Measurements from ENCODE around the gene UMOD.

The UMOD gene

GRCh38 chr16:20308801-20309590, 43.5 kb downstream of the UMOD start:
- H3K4me3 ChIP-seq (ENCODE audit: low read depth in 1 of 2, low read length in 2 of 2) = no peak overlapping the region
- H3K9ac ChIP-seq (ENCODE audit: low read length) = no peak overlapping the region
- H3K27ac ChIP-seq (ENCODE audit: low read depth, low read length) = no peak overlapping the region
- no peaks in the 10 kb centered on the region for H3K9me3 ChIP-seq (ENCODE audit: low read length)
- H3K27me3 ChIP-seq (ENCODE audit: control insufficient read depth in 1 of 2, insufficient read depth in 2 of 2, low read length in 2 of 2) = no peaks in the 10 kb centered on the region
- no peaks in the 10 kb centered on the region for H3K36me3 ChIP-seq (ENCODE audit: insufficient read depth, low read length)
- H3K4me1 ChIP-seq (ENCODE audit: insufficient read depth, low read length) = no peaks in the 10 kb centered on the region

- Histone ChIP-seq H3K27ac (ENCODE audit: low read depth, low read length) (no peak overlapping the region), H3K4me1 (ENCODE audit: insufficient read depth, low read length) (no peaks in the 10 kb centered on the region), H3K9me3 (ENCODE audit: low read length) (no peaks in the 10 kb centered on the region), H3K36me3 (ENCODE audit: insufficient read depth, low read length) (no peaks in the 10 kb centered on the region), H3K27me3 (ENCODE audit: control insufficient read depth in 1 of 2, insufficient read depth in 2 of 2, low read length in 2 of 2) (no peaks in the 10 kb centered on the region), H3K4me3 (ENCODE audit: low read depth in 1 of 2, low read length in 2 of 2) (no peak overlapping the region), H3K9ac (ENCODE audit: low read length) (no peak overlapping the region)
These were observed 44.2 kb downstream of the UMOD start for GRCh38 chr16:20308266-20308665.

GRCh38 chr16:20307791-20308190, 44.7 kb downstream of the UMOD start:
- no peaks in the 10 kb centered on the region for H3K9me3 ChIP-seq (ENCODE audit: low read length)
- H3K27me3 ChIP-seq (ENCODE audit: control insufficient read depth in 1 of 2, insufficient read depth in 2 of 2, low read length in 2 of 2) = no peaks in the 10 kb centered on the region
- H3K9ac ChIP-seq (ENCODE audit: low read length) = no peak overlapping the region
- H3K36me3 ChIP-seq (ENCODE audit: insufficient read depth, low read length) = no peaks in the 10 kb centered on the region
- H3K4me3 ChIP-seq (ENCODE audit: low read depth in 1 of 2, low read length in 2 of 2) = no peak overlapping the region
- no peaks in the 10 kb centered on the region for H3K4me1 ChIP-seq (ENCODE audit: insufficient read depth, low read length)
- H3K27ac ChIP-seq (ENCODE audit: low read depth, low read length) = no peak overlapping the region

- Histone ChIP-seq H3K27ac (ENCODE audit: low read depth, low read length) (no peak overlapping the region), H3K36me3 (ENCODE audit: insufficient read depth, low read length) (no peaks in the 10 kb centered on the region), H3K9me3 (ENCODE audit: low read length) (no peaks in the 10 kb centered on the region), H3K4me1 (ENCODE audit: insufficient read depth, low read length) (no peaks in the 10 kb centered on the region), H3K4me3 (ENCODE audit: low read depth in 1 of 2, low read length in 2 of 2) (no peak overlapping the region), H3K9ac (ENCODE audit: low read length) (no peak overlapping the region), H3K27me3 (ENCODE audit: control insufficient read depth in 1 of 2, insufficient read depth in 2 of 2, low read length in 2 of 2) (no peaks in the 10 kb centered on the region)
These were observed 45.3 kb downstream of the UMOD start for GRCh38 chr16:20307240-20307671.

GRCh38 chr16:20306401-20306800, 46.1 kb downstream of the UMOD start:
- Histone ChIP-seq H3K27ac (ENCODE audit: low read depth, low read length) (no peak overlapping the region), H3K9me3 (ENCODE audit: low read length) (no peaks in the 10 kb centered on the region), H3K36me3 (ENCODE audit: insufficient read depth, low read length) (no peaks in the 10 kb centered on the region), H3K9ac (ENCODE audit: low read length) (no peak overlapping the region), H3K27me3 (ENCODE audit: control insufficient read depth in 1 of 2, insufficient read depth in 2 of 2, low read length in 2 of 2) (no peaks in the 10 kb centered on the region), H3K4me3 (ENCODE audit: low read depth in 1 of 2, low read length in 2 of 2) (no peak overlapping the region), H3K4me1 (ENCODE audit: insufficient read depth, low read length) (no peaks in the 10 kb centered on the region)

- Histone ChIP-seq H3K9ac (ENCODE audit: low read length) (no peak overlapping the region), H3K4me1 (ENCODE audit: insufficient read depth, low read length) (no peaks in the 10 kb centered on the region), H3K9me3 (ENCODE audit: low read length) (no peaks in the 10 kb centered on the region), H3K27ac (ENCODE audit: low read depth, low read length) (no peak overlapping the region), H3K4me3 (ENCODE audit: low read depth in 1 of 2, low read length in 2 of 2) (no peak overlapping the region), H3K36me3 (ENCODE audit: insufficient read depth, low read length) (no peaks in the 10 kb centered on the region), H3K27me3 (ENCODE audit: control insufficient read depth in 1 of 2, insufficient read depth in 2 of 2, low read length in 2 of 2) (no peaks in the 10 kb centered on the region)
These were observed 49.5 kb downstream of the UMOD start for GRCh38 chr16:20303012-20303411.

GRCh38 chr16:20302389-20302788, 50.1 kb downstream of the UMOD start:
- Histone ChIP-seq H3K27me3 (ENCODE audit: control insufficient read depth in 1 of 2, insufficient read depth in 2 of 2, low read length in 2 of 2) (no peaks in the 10 kb centered on the region), H3K4me3 (ENCODE audit: low read depth in 1 of 2, low read length in 2 of 2) (no peak overlapping the region), H3K9ac (ENCODE audit: low read length) (no peak overlapping the region), H3K27ac (ENCODE audit: low read depth, low read length) (no peak overlapping the region), H3K9me3 (ENCODE audit: low read length) (no peaks in the 10 kb centered on the region), H3K4me1 (ENCODE audit: insufficient read depth, low read length) (no peaks in the 10 kb centered on the region), H3K36me3 (ENCODE audit: insufficient read depth, low read length) (no peaks in the 10 kb centered on the region)

GRCh38 chr16:20301840-20302239, 50.7 kb downstream of the UMOD start:
- Histone ChIP-seq H3K4me3 (ENCODE audit: low read depth in 1 of 2, low read length in 2 of 2) (no peak overlapping the region), H3K9me3 (ENCODE audit: low read length) (no peaks in the 10 kb centered on the region), H3K27ac (ENCODE audit: low read depth, low read length) (no peak overlapping the region), H3K27me3 (ENCODE audit: control insufficient read depth in 1 of 2, insufficient read depth in 2 of 2, low read length in 2 of 2) (no peaks in the 10 kb centered on the region), H3K9ac (ENCODE audit: low read length) (no peak overlapping the region), H3K4me1 (ENCODE audit: insufficient read depth, low read length) (no peaks in the 10 kb centered on the region), H3K36me3 (ENCODE audit: insufficient read depth, low read length) (no peaks in the 10 kb centered on the region)

- Histone ChIP-seq H3K4me1 (ENCODE audit: insufficient read depth, low read length) (no peaks in the 10 kb centered on the region), H3K36me3 (ENCODE audit: insufficient read depth, low read length) (no peaks in the 10 kb centered on the region), H3K9ac (ENCODE audit: low read length) (no peak overlapping the region), H3K9me3 (ENCODE audit: low read length) (no peaks in the 10 kb centered on the region), H3K27ac (ENCODE audit: low read depth, low read length) (no peak overlapping the region), H3K27me3 (ENCODE audit: control insufficient read depth in 1 of 2, insufficient read depth in 2 of 2, low read length in 2 of 2) (no peaks in the 10 kb centered on the region), H3K4me3 (ENCODE audit: low read depth in 1 of 2, low read length in 2 of 2) (no peak overlapping the region)
These were observed 52.0 kb downstream of the UMOD start for GRCh38 chr16:20300312-20301097.

GRCh38 chr16:20298452-20298851, 54.1 kb downstream of the UMOD start:
- Histone ChIP-seq H3K9ac (ENCODE audit: low read length) (no peak overlapping the region), H3K4me3 (ENCODE audit: low read depth in 1 of 2, low read length in 2 of 2) (no peak overlapping the region), H3K36me3 (ENCODE audit: insufficient read depth, low read length) (no peaks in the 10 kb centered on the region), H3K4me1 (ENCODE audit: insufficient read depth, low read length) (no peaks in the 10 kb centered on the region), H3K9me3 (ENCODE audit: low read length) (no peaks in the 10 kb centered on the region), H3K27ac (ENCODE audit: low read depth, low read length) (no peak overlapping the region), H3K27me3 (ENCODE audit: control insufficient read depth in 1 of 2, insufficient read depth in 2 of 2, low read length in 2 of 2) (no peaks in the 10 kb centered on the region)

- H3K9me3 ChIP-seq (ENCODE audit: low read length) = no peaks in the 10 kb centered on the region
- H3K9ac ChIP-seq (ENCODE audit: low read length) = no peak overlapping the region
- H3K27me3 ChIP-seq (ENCODE audit: control insufficient read depth in 1 of 2, insufficient read depth in 2 of 2, low read length in 2 of 2) = peaks cover 0 to 5% of the 10 kb centered on the region in 2 donors
- no peak overlapping the region for H3K4me3 ChIP-seq (ENCODE audit: low read depth in 1 of 2, low read length in 2 of 2)
- no peaks in the 10 kb centered on the region for H3K4me1 ChIP-seq (ENCODE audit: insufficient read depth, low read length)
- H3K36me3 ChIP-seq (ENCODE audit: insufficient read depth, low read length) = no peaks in the 10 kb centered on the region
- H3K27ac ChIP-seq (ENCODE audit: low read depth, low read length) = no peak overlapping the region
These were observed 61.0 kb downstream of the UMOD start for GRCh38 chr16:20291208-20292206.

Measured in muscle layer of colon (tissue), 2 donors.